Panc1 (cell line): Measurements from ENCODE around the gene SPATA13. TPM values are rescaled to one million over a fixed set of nuclear protein-coding genes. Genes with fewer than 3 reads are reported as not detected.
A peak's percentile ranks its signal among the peaks of the same experiment; 100 is the strongest.

Source experiments
- ATAC-seq: fragments of 200-7000 bp; cut with Tn5 transposase; 2 replicates; pipeline ENCODE4 v1.9.1; 2020; ENCODE audit warnings: mild to moderate bottlenecking, moderate library complexity
- BruUV-seq: library from RNA; stranded (reverse); fragments of 400-500 nt; replicated peaks from 2 replicates; lab custom pipeline; 2021; lab: Mats Ljungman, UMichigan
- CTCF ChIA-PET: fragments of 300-600 bp; sonication (Branson Sonifier 250); formaldehyde crosslinking; loops from one replicate; lab custom pipeline; 2022; ENCODE audit warnings: antibody characterized with exemption; lab: Charles Lee
- POLR2A ChIA-PET: fragments of 300-600 bp; sonication (Branson Sonifier 250); formaldehyde crosslinking; loops from one replicate; lab custom pipeline; 2022; ENCODE audit warnings: antibody characterized with exemption; lab: Charles Lee
- DNase-seq: peaks from one replicate; pipeline ENCODE4 v3.0.0-alpha.2; 2010; ENCODE audit warnings: low read depth, low spot score
- H3K27ac ChIP-seq: 2 replicates; pipeline ENCODE4 v1.5.1; 2011; ENCODE audit warnings: mild to moderate bottlenecking, low read length, inconsistent platforms
- H3K27me3 ChIP-seq: fragments of 200-500 bp; sonication (Bioruptor generic); 2 replicates; pipeline ENCODE4 v1.6.0; 2014; ENCODE audit warnings: low read length, inconsistent platforms; ENCODE audit not compliant: control insufficient read depth, insufficient read depth
- H3K36me3 ChIP-seq: fragments of 200-500 bp; sonication (Bioruptor generic); 2 replicates; pipeline ENCODE4 v1.5.1; 2014; ENCODE audit warnings: inconsistent platforms, mild to moderate bottlenecking, low read length, moderate library complexity; ENCODE audit not compliant: control insufficient read depth, insufficient read depth
- H3K4me1 ChIP-seq: 2 replicates; pipeline ENCODE4 v1.5.1; 2011; ENCODE audit warnings: inconsistent platforms, mild to moderate bottlenecking, low read length, moderate library complexity; ENCODE audit not compliant: control insufficient read depth, insufficient read depth
- H3K4me3 ChIP-seq, 2 experiments: 2 replicates each; pipeline ENCODE4 v1.5.1; 2011 to 2012; ENCODE audit warnings: low read depth in 2 of 2, low read length in 2 of 2, mild to moderate bottlenecking in 2 of 2, inconsistent platforms in 1 of 2, moderate library complexity in 1 of 2
- H3K9me3 ChIP-seq: fragments of 200-500 bp; sonication (Bioruptor generic); 2 replicates; pipeline ENCODE4 v1.5.1; 2014; ENCODE audit warnings: low read depth, mild to moderate bottlenecking, inconsistent platforms, low read length, moderate library complexity; ENCODE audit not compliant: control insufficient read depth, insufficient read depth
- CTCF ChIP-seq: fragments of 450-650 bp; IDR thresholded peaks from 2 replicates; pipeline ENCODE4 v1.5.1; 2017; ENCODE audit warnings: mild to moderate bottlenecking
- POLR2AphosphoS5 ChIP-seq: IDR thresholded peaks from 2 replicates; pipeline ENCODE4 v1.6.1; 2012; ENCODE audit warnings: mild to moderate bottlenecking, low read depth, low read length, moderate library complexity
- REST ChIP-seq, 2 experiments: IDR thresholded peaks; 2 replicates each; pipeline ENCODE4 v1.6.1; 2011 to 2012; ENCODE audit warnings: low read depth in 2 of 2, control low read depth in 1 of 2, low read length in 1 of 2, mild to moderate bottlenecking in 1 of 2, moderate library complexity in 1 of 2; ENCODE audit not compliant: insufficient read depth in 1 of 2
- SIN3A ChIP-seq: IDR thresholded peaks from 2 replicates; pipeline ENCODE4 v1.6.1; 2012; ENCODE audit warnings: low read depth, mild to moderate bottlenecking, low read length, moderate library complexity, borderline replicate concordance; ENCODE audit not compliant: insufficient read depth
- TCF7L2 ChIP-seq: IDR thresholded peaks from 2 replicates; pipeline ENCODE4 v1.6.1; 2011; ENCODE audit warnings: mild to moderate bottlenecking, low read depth, low read length, inconsistent platforms
- in situ Hi-C: cut with HindIII; loops from 2 replicates; pipeline ENCODE4 v1.10.0; 2016; ENCODE audit warnings: low sequenced_read_pairs, low pct_unique_long_range_greater_than_20kb
- intact Hi-C: fragments of 100-400 bp; cut with micrococcal nuclease; formaldehyde crosslinking; loops from one replicate; pipeline ENCODE4 v1.10.0; 2022; ENCODE audit not compliant: unreplicated experiment
- total RNA-seq: library from RNA; stranded (reverse); gene quantifications from one replicate; pipeline ENCODE4 v1.2.1, GENCODE V29; 2021; ENCODE audit not compliant: unreplicated experiment

Gene SPATA13
- total RNA-seq, 1 experiment from 2014 or later: 7.9 TPM

- BruUV-seq: no TSS peak
- POLR2A ChIA-PET: no interaction called here
- no peak overlapping the region for H3K27ac ChIP-seq
Measured at GRCh38 chr13:24270639-24271141, 110.2 kb downstream of the SPATA13 start.

GRCh38 chr13:24271231-24271600, 110.7 kb downstream of the SPATA13 start:
- Histone ChIP-seq H3K36me3 (no peaks in the 10 kb centered on the region), H3K4me3 (no peak overlapping the region; a peak in 1 of 4 replicates), H3K4me1 (no peaks in the 10 kb centered on the region), H3K9me3 (no peaks in the 10 kb centered on the region), H3K27ac (no peak overlapping the region), H3K27me3 (no peaks in the 10 kb centered on the region)
- BruUV-seq: no TSS peak
- CTCF ChIA-PET: no interaction called here
- in situ Hi-C loops: no loop called here
- ATAC-seq (no peak), DNase-seq (no peak)
- TF ChIP-seq SIN3A (no peak), POLR2AphosphoS5 (no peak), CTCF (no peak), TCF7L2 (no peak), REST (IDR thresholded peaks at IDR 0.05; ENCODE audit: insufficient read depth in 1 of 2, low read depth in 2 of 2, low read length in 1 of 2) (no peak)
- intact Hi-C loops: no loop called here
- POLR2A ChIA-PET: no interaction called here

More at GRCh38 chr13:24270639-24271141, 110.2 kb downstream of the SPATA13 start:
- H3K27me3 ChIP-seq: no peaks in the 10 kb centered on the region
- DNase-seq (no peak), ATAC-seq (peak; percentile 72; the same call in 1 of the 2 replicates)
- CTCF ChIA-PET: no interaction called here
- intact Hi-C loops: no loop called here
- H3K9me3 ChIP-seq: no peaks in the 10 kb centered on the region
- in situ Hi-C loops: no loop called here
- no peaks in the 10 kb centered on the region for H3K4me1 ChIP-seq
- peak overlapping the region; percentile 3 to 27; a peak in 3 of 4 replicates for H3K4me3 ChIP-seq
- TF ChIP-seq CTCF: no peak
- no peak for TF ChIP-seq SIN3A
- no peak for TF ChIP-seq TCF7L2
- TF ChIP-seq POLR2AphosphoS5: no peak
- TF ChIP-seq REST (IDR thresholded peaks at IDR 0.05; ENCODE audit: insufficient read depth in 1 of 2, low read depth in 2 of 2, low read length in 1 of 2): no peak
- H3K36me3 ChIP-seq: no peaks in the 10 kb centered on the region
